ENCODE data around the gene PPL.

The PPL gene

GRCh38 chr16:4892361-4893102 lies 44.4 kb downstream of the PPL start:
- Mint-ChIP-seq H3K4me1 (peaks cover 12% of the 10 kb centered on the region), H3K27me3 (ENCODE audit: low read depth) (peaks cover 5% of the 10 kb centered on the region), H3K9me3 (no peaks in the 10 kb centered on the region), H3K36me3 (ENCODE audit: low read depth) (peaks cover 10% of the 10 kb centered on the region), H3K27ac (peak overlapping the region; percentile 51 to 87 (median 79)), H3K4me3 (peak overlapping the region in 2 of 3 experiments; percentile 36 to 42)
- TF ChIP-seq, protein P1, sequence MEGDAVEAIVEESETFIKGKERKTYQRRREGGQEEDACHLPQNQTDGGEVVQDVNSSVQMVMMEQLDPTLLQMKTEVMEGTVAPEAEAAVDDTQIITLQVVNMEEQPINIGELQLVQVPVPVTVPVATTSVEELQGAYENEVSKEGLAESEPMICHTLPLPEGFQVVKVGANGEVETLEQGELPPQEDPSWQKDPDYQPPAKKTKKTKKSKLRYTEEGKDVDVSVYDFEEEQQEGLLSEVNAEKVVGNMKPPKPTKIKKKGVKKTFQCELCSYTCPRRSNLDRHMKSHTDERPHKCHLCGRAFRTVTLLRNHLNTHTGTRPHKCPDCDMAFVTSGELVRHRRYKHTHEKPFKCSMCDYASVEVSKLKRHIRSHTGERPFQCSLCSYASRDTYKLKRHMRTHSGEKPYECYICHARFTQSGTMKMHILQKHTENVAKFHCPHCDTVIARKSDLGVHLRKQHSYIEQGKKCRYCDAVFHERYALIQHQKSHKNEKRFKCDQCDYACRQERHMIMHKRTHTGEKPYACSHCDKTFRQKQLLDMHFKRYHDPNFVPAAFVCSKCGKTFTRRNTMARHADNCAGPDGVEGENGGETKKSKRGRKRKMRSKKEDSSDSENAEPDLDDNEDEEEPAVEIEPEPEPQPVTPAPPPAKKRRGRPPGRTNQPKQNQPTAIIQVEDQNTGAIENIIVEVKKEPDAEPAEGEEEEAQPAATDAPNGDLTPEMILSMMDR (IDR thresholded peaks at IDR 0.05; ENCODE audit: unreplicated experiment in 3 of 3), result no peak

- TF ChIP-seq, protein P1 (IDR thresholded peaks at IDR 0.05; ENCODE audit: unreplicated experiment in 3 of 3), result no peak
- Mint-ChIP-seq H3K4me1 (peaks cover 12% of the 10 kb centered on the region), H3K27me3 (ENCODE audit: low read depth) (peaks cover 5% of the 10 kb centered on the region), H3K9me3 (no peaks in the 10 kb centered on the region), H3K27ac (no peak overlapping the region), H3K4me3 (no peak overlapping the region), H3K36me3 (ENCODE audit: low read depth) (peaks cover 15% of the 10 kb centered on the region)
Measured at GRCh38 chr16:4891886-4892216, 45.1 kb downstream of the PPL start.

DNA sequence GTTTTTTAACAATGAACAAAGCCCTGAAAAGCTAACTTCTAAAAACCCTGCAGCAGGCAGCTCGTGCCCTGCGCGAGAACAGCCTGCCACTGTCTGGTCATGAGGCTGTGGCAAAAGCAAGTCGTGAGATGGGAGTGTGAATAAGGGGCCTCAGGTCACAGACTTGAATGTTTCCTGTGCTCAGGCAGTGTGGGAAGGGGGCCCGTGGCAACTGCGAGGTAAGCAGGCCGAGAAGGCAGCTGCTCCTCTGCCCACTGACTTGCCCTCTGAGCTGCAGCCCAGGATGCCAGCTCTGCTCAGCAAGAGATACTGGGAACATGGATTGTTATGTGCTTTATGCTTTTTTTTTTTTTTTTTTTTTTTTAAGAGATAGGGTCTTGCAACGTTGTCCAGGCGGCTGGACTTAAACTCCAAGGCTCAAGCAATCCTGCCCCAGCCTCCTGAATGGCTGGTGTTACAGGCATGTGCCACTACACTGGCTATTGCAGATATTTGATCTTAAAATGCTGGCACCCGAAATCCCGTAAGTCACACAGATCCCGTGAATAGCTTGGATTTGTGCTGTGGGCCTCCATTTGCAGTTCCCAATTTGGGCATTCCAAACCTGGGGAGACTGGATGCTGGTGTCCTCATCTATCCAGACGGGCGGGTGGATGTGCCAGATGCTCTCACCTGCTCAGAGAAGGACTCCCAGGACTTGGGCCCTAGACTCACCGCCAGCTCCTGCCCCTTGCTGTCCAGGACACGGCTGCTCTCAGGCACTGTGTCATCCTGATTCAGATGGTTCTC lies 45.7 kb downstream of the PPL start:
- Mint-ChIP-seq H3K27me3 (ENCODE audit: low read depth) (peaks cover 5% of the 10 kb centered on the region), H3K4me1 (peaks cover 12% of the 10 kb centered on the region), H3K4me3 (no peak overlapping the region), H3K9me3 (no peaks in the 10 kb centered on the region), H3K27ac (no peak overlapping the region), H3K36me3 (ENCODE audit: low read depth) (peaks cover 19% of the 10 kb centered on the region)
- TF ChIP-seq, protein P1 (IDR thresholded peaks at IDR 0.05; ENCODE audit: unreplicated experiment in 3 of 3), result no peak

DNA sequence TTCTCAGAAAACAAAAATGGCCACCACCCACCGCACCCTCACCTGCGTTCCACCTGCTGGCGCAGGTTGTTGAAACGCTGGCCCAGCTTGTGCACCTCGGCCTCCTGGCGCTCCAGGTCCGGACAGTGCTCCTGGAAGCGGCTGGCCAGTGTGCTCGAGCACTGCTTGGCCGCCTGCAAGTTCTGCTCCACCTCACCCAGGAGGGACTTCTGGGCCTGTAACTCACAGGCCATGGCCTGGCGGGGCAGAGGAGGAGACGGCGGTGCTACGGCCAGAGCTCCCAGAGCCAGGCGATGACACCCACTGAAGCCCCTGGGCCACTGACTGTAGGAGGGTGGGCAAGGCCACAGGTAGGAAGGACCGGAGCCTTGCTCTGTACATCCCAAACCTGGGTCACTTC lies 46.3 kb downstream of the PPL start:
- H3K9me3 Mint-ChIP-seq, result no peaks in the 10 kb centered on the region
- H3K4me1 Mint-ChIP-seq, result peaks cover 12% of the 10 kb centered on the region
- no peak overlapping the region for H3K27ac Mint-ChIP-seq
- TF ChIP-seq, protein P1 (IDR thresholded peaks at IDR 0.05; ENCODE audit: unreplicated experiment in 3 of 3), result no peak
- no peak overlapping the region for H3K4me3 Mint-ChIP-seq
- H3K27me3 Mint-ChIP-seq (ENCODE audit: low read depth), result peaks cover 5% of the 10 kb centered on the region
- peaks cover 25% of the 10 kb centered on the region for H3K36me3 Mint-ChIP-seq (ENCODE audit: low read depth)

DNA sequence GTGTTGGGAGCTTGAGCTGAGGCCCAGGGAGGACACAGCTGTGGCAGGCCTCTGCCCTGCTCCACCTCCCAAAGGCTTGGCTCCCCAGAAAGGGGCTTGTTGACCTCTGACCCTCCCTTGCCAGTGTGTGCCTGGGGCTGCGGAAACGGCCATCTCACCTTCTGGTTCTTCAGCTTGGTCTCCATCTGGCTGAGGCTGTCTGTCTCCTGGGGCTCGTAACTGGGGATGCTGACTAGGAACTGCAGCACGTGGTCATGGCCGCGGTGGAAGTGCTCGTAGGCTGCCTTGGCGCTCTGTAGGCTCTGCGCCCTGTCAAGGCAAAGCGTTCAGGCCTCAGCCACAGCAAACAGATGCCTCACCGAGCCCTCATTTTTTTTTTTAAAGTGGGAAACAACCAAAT lies 46.9 kb downstream of the PPL start:
- no peaks in the 10 kb centered on the region for H3K9me3 Mint-ChIP-seq
- peaks cover 5% of the 10 kb centered on the region for H3K27me3 Mint-ChIP-seq (ENCODE audit: low read depth)
- no peak overlapping the region for H3K4me3 Mint-ChIP-seq
- H3K36me3 Mint-ChIP-seq (ENCODE audit: low read depth), result peaks cover 31% of the 10 kb centered on the region
- TF ChIP-seq, protein P1 (IDR thresholded peaks at IDR 0.05; ENCODE audit: unreplicated experiment in 3 of 3), result no peak
- H3K27ac Mint-ChIP-seq, result no peak overlapping the region
- H3K4me1 Mint-ChIP-seq, result peaks cover 12% of the 10 kb centered on the region

All from nephron (organoid).